ENCODE data around the gene TMEM176A.
"Not testable (repeated sequence)": the region's sequence is repeated elsewhere in the genome, so short reads cannot be mapped to it uniquely, and the experiment has no call there.

DNA sequence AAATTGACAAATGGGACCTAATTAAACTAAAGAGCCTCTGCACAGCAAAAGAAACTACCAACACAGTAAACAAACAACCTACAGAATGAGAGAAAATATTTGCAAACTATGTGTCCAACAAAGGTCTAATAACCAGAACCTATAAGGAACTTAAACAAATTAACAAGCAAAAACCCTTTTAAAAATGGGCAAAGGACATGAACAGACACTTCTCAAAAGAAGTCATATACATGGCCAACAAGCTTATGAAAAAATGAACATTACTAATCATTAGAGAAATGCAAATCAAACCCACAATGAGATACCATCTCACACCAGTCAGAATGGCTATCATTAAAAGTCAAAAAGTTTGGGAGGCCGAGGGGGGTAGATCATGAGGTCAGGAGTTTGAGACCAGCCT lies 26.4 kb upstream of the TMEM176A start:
- TF ChIP-seq EP300 (IDR thresholded peaks at IDR 0.05): not testable (repeated sequence)
- TF ChIP-seq, protein P1, sequence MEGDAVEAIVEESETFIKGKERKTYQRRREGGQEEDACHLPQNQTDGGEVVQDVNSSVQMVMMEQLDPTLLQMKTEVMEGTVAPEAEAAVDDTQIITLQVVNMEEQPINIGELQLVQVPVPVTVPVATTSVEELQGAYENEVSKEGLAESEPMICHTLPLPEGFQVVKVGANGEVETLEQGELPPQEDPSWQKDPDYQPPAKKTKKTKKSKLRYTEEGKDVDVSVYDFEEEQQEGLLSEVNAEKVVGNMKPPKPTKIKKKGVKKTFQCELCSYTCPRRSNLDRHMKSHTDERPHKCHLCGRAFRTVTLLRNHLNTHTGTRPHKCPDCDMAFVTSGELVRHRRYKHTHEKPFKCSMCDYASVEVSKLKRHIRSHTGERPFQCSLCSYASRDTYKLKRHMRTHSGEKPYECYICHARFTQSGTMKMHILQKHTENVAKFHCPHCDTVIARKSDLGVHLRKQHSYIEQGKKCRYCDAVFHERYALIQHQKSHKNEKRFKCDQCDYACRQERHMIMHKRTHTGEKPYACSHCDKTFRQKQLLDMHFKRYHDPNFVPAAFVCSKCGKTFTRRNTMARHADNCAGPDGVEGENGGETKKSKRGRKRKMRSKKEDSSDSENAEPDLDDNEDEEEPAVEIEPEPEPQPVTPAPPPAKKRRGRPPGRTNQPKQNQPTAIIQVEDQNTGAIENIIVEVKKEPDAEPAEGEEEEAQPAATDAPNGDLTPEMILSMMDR (IDR thresholded peaks at IDR 0.05): not testable (repeated sequence)
